SK-N-SH (cell line): ENCODE measurements around the gene ANKRD13B. TPM values are rescaled to one million over a fixed set of nuclear protein-coding genes. Genes with fewer than 3 reads are reported as not detected.

Experiments
- CTCF ChIA-PET: fragments of 300-600, 350-600 bp; formaldehyde crosslinking; extraction: SDS; loops from one replicate; lab custom pipeline; 2021; lab: Yijun Ruan, JAX
- POLR2A ChIA-PET: fragments of 350-600 bp; sonication (Branson Sonifier 250); formaldehyde crosslinking; extraction: SDS; loops from one replicate; lab custom pipeline; 2020; ENCODE audit warnings: antibody characterized with exemption, inconsistent platforms; lab: Yijun Ruan, JAX
- DNase-seq: peaks from one replicate; pipeline ENCODE4 v3.0.0; 2012
- H2AFZ ChIP-seq: fragments of 200-600 bp; sonication (generic); 2 replicates; pipeline ENCODE4 v1.8.1; 2016; ENCODE audit warnings: antibody characterized with exemption, mild to moderate bottlenecking, low read depth
- H3F3A ChIP-seq: fragments of 200-600 bp; sonication (generic); replicated peaks from 2 replicates; pipeline ENCODE3; 2016; ENCODE audit warnings: antibody characterized with exemption, mild to moderate bottlenecking; ENCODE audit not compliant: insufficient read depth
- H3K27ac ChIP-seq, 2 experiments: fragments of 200-500 bp in 1 of 2; fragments of 200-600 bp in 1 of 2; sonication (Bioruptor generic) in 1 of 2; sonication (generic), shearing (Covaris generic) in 1 of 2; 2 replicates each; pipeline versions ENCODE4 v1.5.1 to v1.6.1; 2014 to 2016; ENCODE audit warnings: low read depth in 2 of 2, inconsistent platforms in 1 of 2, low read length in 1 of 2, mild to moderate bottlenecking in 1 of 2, mixed read lengths in 1 of 2
- H3K27me3 ChIP-seq: fragments of 200-600 bp; sonication (generic), shearing (Covaris generic); 2 replicates; pipeline ENCODE4 v1.6.1; 2016; ENCODE audit warnings: mixed run types; ENCODE audit not compliant: insufficient read depth
- H3K36me3 ChIP-seq, 2 experiments: fragments of 200-500 bp in 1 of 2; fragments of 200-600 bp in 1 of 2; sonication (Bioruptor generic) in 1 of 2; sonication (generic) in 1 of 2; replicated peaks in 1 of 2; 2 replicates each; pipeline versions ENCODE3 to v1.5.1; 2014 to 2016; ENCODE audit warnings: low read length in 1 of 2, mild to moderate bottlenecking in 1 of 2; ENCODE audit not compliant: insufficient read depth in 2 of 2, control insufficient read depth in 1 of 2
- H3K4me1 ChIP-seq, 2 experiments: fragments of 200-500 bp in 1 of 2; fragments of 200-600 bp in 1 of 2; sonication (Bioruptor generic) in 1 of 2; sonication (generic), shearing (Covaris generic) in 1 of 2; 2 replicates each; pipeline versions ENCODE4 v1.5.1 to v1.6.1; 2014 to 2016; ENCODE audit warnings: low read depth in 1 of 2, low read length in 1 of 2, mixed run types in 1 of 2; ENCODE audit not compliant: insufficient read depth in 2 of 2, control insufficient read depth in 1 of 2
- H3K4me2 ChIP-seq: fragments of 200-600 bp; sonication (generic), shearing (Covaris generic); 2 replicates; pipeline ENCODE4 v1.6.1; 2017; ENCODE audit warnings: mixed run types
- H3K4me3 ChIP-seq, 2 experiments: fragments of 200-500 bp in 1 of 2; fragments of 200-600 bp in 1 of 2; sonication (Bioruptor generic) in 1 of 2; sonication (generic), shearing (Covaris generic) in 1 of 2; 2 replicates each; pipeline versions ENCODE4 v1.5.1 to v1.8.1; 2014 to 2016; ENCODE audit warnings: low read depth in 2 of 2, inconsistent platforms in 1 of 2, low read length in 1 of 2, mild to moderate bottlenecking in 1 of 2, mixed read lengths in 1 of 2, moderate library complexity in 1 of 2
- H3K79me2 ChIP-seq: fragments of 200-600 bp; sonication (generic); 2 replicates; pipeline ENCODE4 v1.8.1; 2017; ENCODE audit warnings: mild to moderate bottlenecking; ENCODE audit not compliant: insufficient read depth
- H3K9ac ChIP-seq: fragments of 200-600 bp; sonication (generic); 2 replicates; pipeline ENCODE4 v1.6.1; 2017; ENCODE audit warnings: mixed run types
- H3K9me2 ChIP-seq: fragments of 200-600 bp; sonication (generic); 2 replicates; pipeline ENCODE4 v1.6.1; 2017; ENCODE audit warnings: mixed run types
- H3K9me3 ChIP-seq: fragments of 200-600 bp; sonication (generic); 2 replicates; pipeline ENCODE4 v1.6.1; 2017; ENCODE audit warnings: mixed run types, mild to moderate bottlenecking, moderate library complexity
- H4K20me1 ChIP-seq: fragments of 200-600 bp; sonication (generic); 2 replicates; pipeline ENCODE4 v1.6.1; 2017; ENCODE audit warnings: mild to moderate bottlenecking, mixed run types; ENCODE audit not compliant: insufficient read depth
- CHD2 ChIP-seq: fragments of 150-350 bp; IDR thresholded peaks from 2 replicates; pipeline ENCODE4 v1.6.1; 2018; ENCODE audit warnings: low read length; ENCODE audit not compliant: partially characterized antibody
- CTCF ChIP-seq: fragments of 200-600 bp; sonication (generic); IDR thresholded peaks from 2 replicates; pipeline ENCODE4 v1.6.1; 2017; ENCODE audit warnings: antibody characterized with exemption, mild to moderate bottlenecking, moderate library complexity
- ELF1 ChIP-seq: IDR thresholded peaks from 2 replicates; pipeline ENCODE4 v1.4.0; 2012
- EP300 ChIP-seq, 2 experiments: IDR thresholded peaks; 2 replicates each; pipeline versions ENCODE4 v1.4.0 to v1.6.1; 2012; ENCODE audit warnings: borderline replicate concordance in 1 of 2, low read depth in 1 of 2, low read length in 1 of 2
- FOXJ3 ChIP-seq: sonication (generic); formaldehyde crosslinking; IDR thresholded peaks from 2 replicates; pipeline ENCODE4 v1.5.1; 2020; ENCODE audit warnings: mild to moderate bottlenecking, missing genetic modification reagents
- GATA2 ChIP-seq: sonication (generic); formaldehyde crosslinking; IDR thresholded peaks from 2 replicates; pipeline ENCODE4 v1.5.0; 2020; ENCODE audit warnings: mild to moderate bottlenecking, missing genetic modification reagents
- RFX5 ChIP-seq: IDR thresholded peaks from 2 replicates; pipeline ENCODE4 v1.6.1; 2012; ENCODE audit warnings: mild to moderate bottlenecking, improper control_type of control experiment, low read length
- RXRA ChIP-seq: IDR thresholded peaks from 2 replicates; pipeline ENCODE4 v1.4.0; 2012; ENCODE audit warnings: low read depth, mild to moderate bottlenecking, borderline replicate concordance
- SIN3A ChIP-seq: IDR thresholded peaks from 2 replicates; pipeline ENCODE4 v1.6.1; 2012; ENCODE audit warnings: low read depth, mild to moderate bottlenecking, low read length, moderate library complexity, borderline replicate concordance
- SMC3 ChIP-seq: IDR thresholded peaks from 2 replicates; pipeline ENCODE4 v1.6.1; 2012; ENCODE audit warnings: low read depth, low read length, improper control_type of control experiment
- TAF1 ChIP-seq: IDR thresholded peaks from 2 replicates; pipeline ENCODE4 v1.6.1; 2012; ENCODE audit warnings: low read depth, mild to moderate bottlenecking, low read length, moderate library complexity, borderline replicate concordance
- TCF12 ChIP-seq: IDR thresholded peaks from 2 replicates; pipeline ENCODE4 v1.4.0; 2012
- TEAD4 ChIP-seq: IDR thresholded peaks from 2 replicates; pipeline ENCODE4 v1.4.0; 2012; ENCODE audit warnings: mild to moderate bottlenecking, borderline replicate concordance; ENCODE audit not compliant: insufficient read depth
- USF2 ChIP-seq: fragments of 150-350 bp; IDR thresholded peaks from 2 replicates; pipeline ENCODE4 v1.6.1; 2017; ENCODE audit warnings: antibody characterized with exemption, low read length, low read depth, borderline replicate concordance
- ZBTB33 ChIP-seq: IDR thresholded peaks from 2 replicates; pipeline ENCODE4 v1.4.0; 2012; ENCODE audit warnings: low read depth, borderline replicate concordance
- WGBS: methylation state at CpG from one replicate; pipeline ENCODE4 v1.1.6; 2017; ENCODE audit warnings: low lambda C conversion rate; 5-methylcytosine and 5-hydroxymethylcytosine counted together
- polyA plus RNA-seq, 3 experiments: library from polyadenylated mRNA; depleted of rRNA; stranded (reverse); fragments of >200 nt; gene quantifications; 2 replicates each; pipeline ENCODE4 v1.2.3, GENCODE V29; 2012
- TF ChIP-seq, protein P1 (sequence below): IDR thresholded peaks from 2 replicates; pipeline ENCODE4 v1.4.0; 2012; ENCODE audit warnings: low read depth

Gene ANKRD13B
- polyA plus RNA-seq, 1 of the 3 experiments (the other 2 are of a cell fraction) = 16.1 TPM

DNA sequence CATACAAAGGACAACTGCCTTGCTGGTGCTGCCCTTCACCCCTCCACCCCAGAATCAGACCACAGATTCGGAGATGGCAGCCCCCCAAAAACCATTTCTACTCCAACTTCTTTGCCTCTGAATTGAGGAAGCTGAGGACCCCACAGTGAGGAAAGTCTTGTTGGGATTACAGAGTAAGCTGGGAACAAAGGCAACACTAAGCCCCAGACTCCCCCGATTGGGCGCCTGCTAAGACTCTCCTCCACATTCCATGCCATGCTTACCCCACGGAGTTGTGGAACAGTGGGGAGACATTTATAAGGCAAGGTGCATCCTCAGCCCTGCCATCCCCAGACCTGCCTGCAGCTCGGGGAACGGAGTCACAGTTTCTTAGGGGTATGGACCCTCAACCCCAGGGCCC lies 5.3 kb upstream of the ANKRD13B start:
- H3K27ac ChIP-seq = no peak overlapping the region; a peak in 1 of 4 replicates
- H3K4me3 ChIP-seq = peak overlapping the region; percentile 89 to 91
- H4K20me1 ChIP-seq = peaks cover 62% of the 10 kb centered on the region
- H3K27me3 ChIP-seq = no peaks in the 10 kb centered on the region
- TF ChIP-seq EP300 (IDR thresholded peaks at IDR 0.05; ENCODE audit: borderline replicate concordance in 1 of 2, low read depth in 1 of 2, low read length in 1 of 2) (no peak), ELF1 (no peak), TCF12 (no peak)
- TF ChIP-seq, all 33 proteins: peak for 0
- H3F3A ChIP-seq = peaks cover 26% of the 10 kb centered on the region
- H3K36me3 ChIP-seq = peaks cover 0 to 10% of the 10 kb centered on the region in 2 experiments
- H3K9me2 ChIP-seq = no peaks in the 10 kb centered on the region
- ChIA-PET POLR2A (interaction anchor here (1.6 kb wide), 1 partner anchor 11 kb away, joined by 6 read pairs; no protein-coding TSS in a partner anchor), CTCF (interaction anchor here (0.8 to 12.7 kb wide), 7 partner anchors 9 to 505 kb away, joined by 4 to 166 read pairs (median 4); partner anchors contain the start of genes ABHD15 and TP53I13)
- H3K9me3 ChIP-seq = no peaks in the 10 kb centered on the region
- H3K4me1 ChIP-seq = peaks cover 38 to 66% of the 10 kb centered on the region in 2 experiments
- WGBS = 89% methylated on average over 5 of the region's 6 CpGs
- peaks cover 64% of the 10 kb centered on the region for H3K79me2 ChIP-seq
- no peak overlapping the region for H2AFZ ChIP-seq
- peak overlapping the region; percentile 80; the same call in 1 of the 2 replicates for H3K9ac ChIP-seq
- H3K4me2 ChIP-seq = peak overlapping the region; percentile 99
- DNase-seq = no peak

DNA sequence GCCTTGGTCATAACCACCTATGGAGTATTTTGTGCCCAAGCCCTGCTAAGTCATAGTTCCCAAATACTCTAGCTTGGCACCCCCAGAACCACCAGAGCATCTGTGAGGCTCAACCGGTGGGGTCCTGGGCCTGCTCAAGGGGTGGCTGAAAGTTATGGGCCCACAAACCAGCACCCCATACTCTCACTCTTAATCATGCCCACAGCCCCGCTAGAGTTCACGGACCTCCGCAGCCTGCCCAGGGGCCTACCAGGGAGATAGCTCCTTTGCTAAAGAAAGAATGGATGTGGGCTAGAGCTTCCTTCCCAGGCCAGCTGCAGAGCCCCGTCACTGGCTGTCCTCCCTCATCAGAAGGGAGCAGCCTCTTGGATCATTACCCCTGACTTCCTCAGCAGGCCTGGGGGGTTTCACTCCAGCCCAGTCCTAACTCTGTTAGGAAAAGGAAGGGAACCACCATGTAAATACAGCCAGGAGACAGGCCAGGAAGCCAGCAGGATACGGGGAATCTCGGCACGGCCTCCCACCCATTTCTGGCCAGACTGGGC lies 4.8 kb upstream of the ANKRD13B start:
- no peaks in the 10 kb centered on the region for H3K9me3 ChIP-seq
- H3F3A ChIP-seq = peaks cover 29% of the 10 kb centered on the region
- H3K27me3 ChIP-seq = no peaks in the 10 kb centered on the region
- TF ChIP-seq RXRA (no peak), TAF1 (no peak), TEAD4 (no peak), SMC3 (no peak), CTCF (no peak), GATA2 (CRISPR knock-in tag) (no peak), ZBTB33 (no peak), EP300 (IDR thresholded peaks at IDR 0.05; ENCODE audit: borderline replicate concordance in 1 of 2, low read depth in 1 of 2, low read length in 1 of 2) (no peak), USF2 (no peak), FOXJ3 (no peak), CHD2 (no peak), SIN3A (no peak), RFX5 (no peak)
- TF ChIP-seq, protein P1, sequence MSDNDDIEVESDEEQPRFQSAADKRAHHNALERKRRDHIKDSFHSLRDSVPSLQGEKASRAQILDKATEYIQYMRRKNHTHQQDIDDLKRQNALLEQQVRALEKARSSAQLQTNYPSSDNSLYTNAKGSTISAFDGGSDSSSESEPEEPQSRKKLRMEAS = no peak
- peaks cover 0 to 6% of the 10 kb centered on the region in 2 experiments for H3K36me3 ChIP-seq
- no peak overlapping the region for H2AFZ ChIP-seq
- ChIA-PET CTCF (interaction anchor here (0.8 to 12.7 kb wide), 9 partner anchors 8 to 505 kb away, joined by 3 to 166 read pairs (median 4); partner anchors contain the start of genes ABHD15 and TP53I13), POLR2A (interaction anchor here (1.0 to 1.6 kb wide), 2 partner anchors 11 to 14 kb away, joined by 3 to 6 read pairs; no protein-coding TSS in a partner anchor)
- peak overlapping the region; percentile 80 for H3K9ac ChIP-seq
- peaks cover 59% of the 10 kb centered on the region for H3K79me2 ChIP-seq
- peak overlapping the region; percentile 89 to 91 for H3K4me3 ChIP-seq
- 51% methylated on average over 5 of the region's 8 CpGs for WGBS
- H3K4me2 ChIP-seq = peak overlapping the region; percentile 99
- H4K20me1 ChIP-seq = peaks cover 57% of the 10 kb centered on the region
- peak overlapping the region; percentile 44 to 74; a peak in 3 of 4 replicates for H3K27ac ChIP-seq
- DNase-seq = no peak
- H3K4me1 ChIP-seq = peaks cover 41 to 68% of the 10 kb centered on the region in 2 experiments
- no peaks in the 10 kb centered on the region for H3K9me2 ChIP-seq
